HepG2 (cell line): ENCODE results near the gene ESYT2.

ENCODE experiments used
- FOXM1 ChIP-seq: sonication (generic); formaldehyde crosslinking; IDR thresholded peaks from 2 replicates; pipeline ENCODE4 v1.5.0; 2020; ENCODE audit warnings: missing genetic modification reagents
- IKZF4 ChIP-seq: sonication (generic); formaldehyde crosslinking; IDR thresholded peaks from 2 replicates; pipeline ENCODE4 v1.5.1; 2020; ENCODE audit warnings: borderline replicate concordance, mild to moderate bottlenecking, low read depth, missing genetic modification reagents; ENCODE audit errors: not compliant biosample characterization
- ISL2 ChIP-seq: sonication (generic); formaldehyde crosslinking; IDR thresholded peaks from 2 replicates; pipeline ENCODE4 v1.5.0; 2020; ENCODE audit warnings: missing genetic modification reagents
- SALL1 ChIP-seq: sonication (generic); formaldehyde crosslinking; IDR thresholded peaks from 2 replicates; pipeline ENCODE4 v1.8.0; 2022; ENCODE audit warnings: mild to moderate bottlenecking, missing genetic modification reagents
- ZBTB7A ChIP-seq: sonication (generic); formaldehyde crosslinking; IDR thresholded peaks from 2 replicates; pipeline ENCODE4 v1.8.0; 2022; ENCODE audit warnings: mild to moderate bottlenecking, missing genetic modification reagents
- ZFP36 ChIP-seq: fragments of 150-350 bp; IDR thresholded peaks from 2 replicates; pipeline ENCODE4 v1.6.1; 2018; ENCODE audit warnings: borderline replicate concordance, low read length, low read depth; ENCODE audit not compliant: partially characterized antibody
- ZNF75D ChIP-seq: sonication (generic); formaldehyde crosslinking; IDR thresholded peaks from 2 replicates; pipeline ENCODE4 v1.8.1; 2023; ENCODE audit warnings: missing genetic modification reagents, mild to moderate bottlenecking, borderline replicate concordance
- TF ChIP-seq, protein P1 (sequence below): sonication (generic); formaldehyde crosslinking; IDR thresholded peaks from 2 replicates; pipeline ENCODE4 v1.4.0; 2020; ENCODE audit warnings: missing genetic modification reagents
- TF ChIP-seq, protein P2 (sequence below): sonication (generic); formaldehyde crosslinking; IDR thresholded peaks from 2 replicates; pipeline ENCODE4 v1.5.0; 2020; ENCODE audit warnings: mild to moderate bottlenecking, missing genetic modification reagents, moderate library complexity

DNA sequence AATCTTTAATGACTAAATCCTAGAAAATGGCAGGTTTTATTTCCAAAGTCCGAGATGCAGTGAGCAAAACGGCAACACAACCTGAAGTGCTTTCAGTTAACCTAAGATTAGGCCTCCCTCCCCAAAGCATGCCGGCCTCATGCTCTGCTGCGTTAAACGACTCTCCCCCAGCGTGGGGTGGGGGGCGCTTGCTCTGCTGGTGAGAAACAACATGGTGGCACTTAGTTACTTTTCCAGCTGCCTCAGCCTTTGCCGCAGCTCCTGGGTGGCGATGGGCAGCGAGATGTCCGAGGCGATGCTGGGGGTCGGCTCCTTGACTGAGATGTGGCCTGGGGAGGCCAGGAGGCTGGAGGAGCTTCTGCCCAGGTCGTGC is 88.0 kb downstream of the ESYT2 start:
- no peak for TF ChIP-seq IKZF4
- TF ChIP-seq SALL1 (CRISPR knock-in tag): no peak
- TF ChIP-seq, protein P1, sequence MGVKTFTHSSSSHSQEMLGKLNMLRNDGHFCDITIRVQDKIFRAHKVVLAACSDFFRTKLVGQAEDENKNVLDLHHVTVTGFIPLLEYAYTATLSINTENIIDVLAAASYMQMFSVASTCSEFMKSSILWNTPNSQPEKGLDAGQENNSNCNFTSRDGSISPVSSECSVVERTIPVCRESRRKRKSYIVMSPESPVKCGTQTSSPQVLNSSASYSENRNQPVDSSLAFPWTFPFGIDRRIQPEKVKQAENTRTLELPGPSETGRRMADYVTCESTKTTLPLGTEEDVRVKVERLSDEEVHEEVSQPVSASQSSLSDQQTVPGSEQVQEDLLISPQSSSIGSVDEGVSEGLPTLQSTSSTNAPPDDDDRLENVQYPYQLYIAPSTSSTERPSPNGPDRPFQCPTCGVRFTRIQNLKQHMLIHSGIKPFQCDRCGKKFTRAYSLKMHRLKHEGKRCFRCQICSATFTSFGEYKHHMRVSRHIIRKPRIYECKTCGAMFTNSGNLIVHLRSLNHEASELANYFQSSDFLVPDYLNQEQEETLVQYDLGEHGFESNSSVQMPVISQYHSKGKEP: no peak
- TF ChIP-seq, protein P2, sequence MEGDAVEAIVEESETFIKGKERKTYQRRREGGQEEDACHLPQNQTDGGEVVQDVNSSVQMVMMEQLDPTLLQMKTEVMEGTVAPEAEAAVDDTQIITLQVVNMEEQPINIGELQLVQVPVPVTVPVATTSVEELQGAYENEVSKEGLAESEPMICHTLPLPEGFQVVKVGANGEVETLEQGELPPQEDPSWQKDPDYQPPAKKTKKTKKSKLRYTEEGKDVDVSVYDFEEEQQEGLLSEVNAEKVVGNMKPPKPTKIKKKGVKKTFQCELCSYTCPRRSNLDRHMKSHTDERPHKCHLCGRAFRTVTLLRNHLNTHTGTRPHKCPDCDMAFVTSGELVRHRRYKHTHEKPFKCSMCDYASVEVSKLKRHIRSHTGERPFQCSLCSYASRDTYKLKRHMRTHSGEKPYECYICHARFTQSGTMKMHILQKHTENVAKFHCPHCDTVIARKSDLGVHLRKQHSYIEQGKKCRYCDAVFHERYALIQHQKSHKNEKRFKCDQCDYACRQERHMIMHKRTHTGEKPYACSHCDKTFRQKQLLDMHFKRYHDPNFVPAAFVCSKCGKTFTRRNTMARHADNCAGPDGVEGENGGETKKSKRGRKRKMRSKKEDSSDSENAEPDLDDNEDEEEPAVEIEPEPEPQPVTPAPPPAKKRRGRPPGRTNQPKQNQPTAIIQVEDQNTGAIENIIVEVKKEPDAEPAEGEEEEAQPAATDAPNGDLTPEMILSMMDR (CRISPR knock-in tag): no peak
- no peak for TF ChIP-seq ZBTB7A (CRISPR knock-in tag)
- no peak for TF ChIP-seq ZFP36
- no peak for TF ChIP-seq FOXM1
- TF ChIP-seq ZNF75D: no peak
- TF ChIP-seq ISL2 (CRISPR knock-in tag): no peak
